HG02981 (cell line): ENCODE results near the gene AMH.

Experiments
- ATAC-seq: cut with Tn5 transposase; IDR thresholded peaks from one replicate; pipeline ENCODE4 v1.9.1; 2021; ENCODE audit warnings: mild to moderate bottlenecking, moderate library complexity; ENCODE audit not compliant: unreplicated experiment

Gene AMH

GRCh38 chr19:2283835-2284507 lies 34.8 kb downstream of the AMH start:
- ATAC-seq = no peak

GRCh38 chr19:2286402-2287140 lies 37.4 kb downstream of the AMH start:
- no peak for ATAC-seq

- no peak for ATAC-seq
Observed at GRCh38 chr19:2287585-2288337, 38.6 kb downstream of the AMH start.

GRCh38 chr19:2288338-2288817 lies 39.3 kb downstream of the AMH start:
- no peak for ATAC-seq

- no peak for ATAC-seq
Observed at GRCh38 chr19:2288818-2289713, 39.9 kb downstream of the AMH start.

- ATAC-seq = no peak
Observed at GRCh38 chr19:2289714-2290435, 40.8 kb downstream of the AMH start.

- ATAC-seq = no peak
Observed at GRCh38 chr19:2290441-2291184, 41.5 kb downstream of the AMH start.

GRCh38 chr19:2291185-2291751 lies 42.1 kb downstream of the AMH start:
- no peak for ATAC-seq

- no peak for ATAC-seq
Observed at GRCh38 chr19:2294687-2295335, 45.7 kb downstream of the AMH start.

GRCh38 chr19:2296141-2296540 lies 47.0 kb downstream of the AMH start:
- no peak for ATAC-seq

GRCh38 chr19:2300533-2300932 lies 51.4 kb downstream of the AMH start:
- no peak for ATAC-seq
